ENCODE results near the gene CFAP46. TPM values are rescaled to one million over a fixed set of nuclear protein-coding genes. Genes with fewer than 3 reads are reported as not detected.
A peak's percentile ranks its signal among the peaks of the same experiment; 100 is the strongest.

CFAP46 gene
- total and polyA plus RNA-seq, 12 donors, result 0.15 to 5.5 (median 1.1) TPM; not detected in 3

DNA sequence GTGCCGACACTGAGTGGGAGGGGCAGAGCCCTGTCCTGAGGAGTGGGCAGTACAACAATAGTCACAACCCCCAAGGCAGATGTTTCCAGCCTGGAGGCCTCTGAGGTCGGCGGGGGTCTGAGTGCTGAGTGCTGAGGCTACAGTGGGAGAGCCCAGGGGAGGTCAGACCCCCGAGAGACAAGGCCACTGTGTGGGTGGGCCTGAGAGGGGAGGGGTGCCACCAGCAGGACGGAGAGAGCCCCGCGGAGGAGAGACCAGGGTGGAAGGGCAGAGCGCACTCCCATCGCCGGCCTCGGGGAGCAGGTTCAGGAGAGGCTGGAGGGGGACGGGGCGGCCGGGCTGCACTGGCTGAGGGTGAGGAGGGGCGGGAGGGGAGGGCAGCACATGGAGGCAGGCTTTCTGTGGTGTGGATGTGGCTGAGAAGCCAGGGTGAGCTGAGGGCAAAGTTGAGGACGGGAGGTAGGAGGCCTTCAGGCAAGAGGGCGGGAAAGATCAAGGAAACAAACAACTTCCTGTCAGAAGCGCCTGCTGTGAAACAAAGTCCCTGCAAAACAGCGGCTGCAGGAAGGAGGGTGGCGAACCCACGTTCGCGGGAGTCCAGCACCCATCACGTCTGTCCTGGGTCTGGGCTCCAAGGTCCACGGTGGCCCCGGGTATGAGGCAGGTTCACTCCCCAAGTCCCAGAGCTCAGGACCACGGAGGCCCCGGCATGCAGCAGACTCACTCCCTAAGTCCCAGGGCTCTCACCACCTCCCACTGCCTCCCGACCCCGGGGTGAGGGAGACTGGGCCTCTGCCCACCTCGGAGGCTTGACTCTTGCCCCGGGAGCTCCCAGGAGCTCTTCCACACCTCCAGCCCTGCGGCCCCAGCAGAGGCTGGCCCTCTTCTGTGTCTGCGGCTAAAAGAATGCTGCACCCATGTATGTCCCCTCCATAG lies 79.6 kb downstream of the CFAP46 start:
- Histone ChIP-seq H3K27ac (no peak overlapping the region), H3K4me3 (no peak overlapping the region), H3K36me3 (replicated peaks in 1 of 2) (no peaks in the 10 kb centered on the region), H3K27me3 (peaks cover 8% of the 10 kb centered on the region), H3K9me3 (replicated peaks in 1 of 3) (no peaks in the 10 kb centered on the region), H3K4me1 (replicated peaks in 1 of 2) (no peaks in the 10 kb centered on the region)
- 28 to 36% (median 34%) methylated on average over 26 to 34 of the region's 34 CpGs for WGBS, 4 donors
- peak in 1 of 7 donors; percentile 8 for DNase-seq
- no peak for TF ChIP-seq CTCF (IDR thresholded peaks at IDR 0.05)
- no peak for TF ChIP-seq POLR2A (IDR thresholded peaks at IDR 0.05)
- intact Hi-C loops (cut with DNase I), result no loop called here

DNA sequence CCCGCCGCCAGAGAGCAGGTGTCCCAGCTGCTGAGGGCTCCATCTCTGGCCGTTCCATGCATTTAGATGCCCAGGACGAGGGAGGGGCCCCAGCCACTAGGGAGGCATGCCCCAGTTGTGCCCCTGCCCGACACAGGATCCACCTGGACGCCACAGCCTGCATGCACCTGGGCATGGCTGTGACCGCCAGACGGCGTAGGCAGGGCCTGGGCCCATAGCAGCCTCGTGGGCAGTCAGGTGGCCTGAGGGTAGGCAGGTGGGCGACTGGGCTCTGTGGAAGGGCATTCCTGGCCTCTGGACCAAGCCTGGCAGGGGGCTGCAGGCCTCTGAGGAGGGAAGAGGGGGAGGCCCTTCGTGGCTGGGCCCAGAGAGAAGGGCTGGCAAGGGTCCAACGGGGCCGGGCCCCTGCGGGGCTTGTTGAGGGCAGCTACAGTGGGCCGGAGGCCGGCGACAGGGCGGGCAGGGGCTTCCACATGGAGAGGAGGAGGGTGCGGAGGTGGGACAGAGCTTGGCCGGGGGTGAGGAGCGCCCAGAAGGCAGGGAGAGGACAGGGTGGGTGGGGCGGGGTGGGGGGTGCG lies 80.4 kb downstream of the CFAP46 start:
- Histone ChIP-seq H3K4me3 (no peak overlapping the region), H3K36me3 (replicated peaks in 1 of 2) (no peaks in the 10 kb centered on the region), H3K27me3 (peaks cover 8% of the 10 kb centered on the region), H3K27ac (no peak overlapping the region), H3K9me3 (replicated peaks in 1 of 3) (no peaks in the 10 kb centered on the region), H3K4me1 (replicated peaks in 1 of 2) (no peaks in the 10 kb centered on the region)
- DNase-seq, result peak in 1 of 7 donors; percentile 7
- intact Hi-C loops (cut with DNase I), result no loop called here
- TF ChIP-seq CTCF (IDR thresholded peaks at IDR 0.05) (no peak), POLR2A (IDR thresholded peaks at IDR 0.05) (no peak)
- 61 to 69% (median 65%) methylated on average over 6 to 24 of the region's 24 CpGs for WGBS, 4 donors

DNA sequence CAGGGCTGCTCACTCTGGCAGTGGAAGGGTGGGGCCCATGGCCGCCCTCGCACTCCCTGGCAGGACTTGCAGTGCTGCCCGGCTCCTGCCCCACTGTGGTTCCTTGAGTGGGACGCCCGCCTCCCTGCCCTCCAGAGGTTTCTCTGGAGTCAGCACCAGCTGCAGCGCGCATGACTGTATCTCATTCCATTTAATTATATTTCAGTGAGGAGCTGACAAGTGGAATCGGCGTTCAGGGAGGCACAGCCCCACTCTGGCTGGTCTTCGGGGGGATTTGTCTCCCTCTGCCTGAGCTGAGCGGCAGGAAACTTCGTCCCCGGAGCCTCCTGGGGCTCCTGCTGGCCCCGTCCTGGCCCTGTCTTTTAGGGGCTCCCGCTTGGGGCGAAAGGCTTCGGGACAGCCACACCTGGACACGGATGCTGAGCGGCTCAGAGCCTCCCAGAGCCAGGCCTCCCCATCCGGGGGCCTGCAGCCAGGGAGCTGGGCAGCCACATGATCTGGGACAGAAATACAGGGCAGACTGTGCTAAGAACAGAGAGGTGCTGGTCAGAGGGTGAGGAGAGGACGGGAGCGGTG lies 81.2 kb downstream of the CFAP46 start:
- no peaks in the 10 kb centered on the region for H3K36me3 ChIP-seq (replicated peaks in 1 of 2)
- no peak for TF ChIP-seq POLR2A (IDR thresholded peaks at IDR 0.05)
- TF ChIP-seq CTCF (IDR thresholded peaks at IDR 0.05), result no peak
- H3K9me3 ChIP-seq (replicated peaks in 1 of 3), result no peaks in the 10 kb centered on the region
- DNase-seq, result peak in 1 of 7 donors; percentile 7
- intact Hi-C loops (cut with DNase I), result no loop called here
- no peaks in the 10 kb centered on the region for H3K4me1 ChIP-seq (replicated peaks in 1 of 2)
- no peak overlapping the region for H3K27ac ChIP-seq
- no peak overlapping the region for H3K4me3 ChIP-seq
- WGBS, 4 donors, result 72 to 81% (median 78%) methylated on average over 11 to 22 of the region's 22 CpGs
- H3K27me3 ChIP-seq, result peaks cover 8% of the 10 kb centered on the region

- H3K36me3 ChIP-seq (replicated peaks in 1 of 2), result no peaks in the 10 kb centered on the region
- intact Hi-C loops (cut with DNase I), result no loop called here
- H3K4me3 ChIP-seq, result no peak overlapping the region
- TF ChIP-seq POLR2A (IDR thresholded peaks at IDR 0.05), result no peak
- TF ChIP-seq CTCF (IDR thresholded peaks at IDR 0.05), result no peak
- no peak overlapping the region for H3K27ac ChIP-seq
- no peaks in the 10 kb centered on the region for H3K9me3 ChIP-seq (replicated peaks in 1 of 3)
- peaks cover 8% of the 10 kb centered on the region for H3K27me3 ChIP-seq
- H3K4me1 ChIP-seq (replicated peaks in 1 of 2), result no peaks in the 10 kb centered on the region
- peak in 1 of 7 donors; percentile 11 for DNase-seq
- WGBS, 4 donors, result 88 to 96% (median 89%) methylated on average over 12 to 16 of the region's 16 CpGs
Observed at GRCh38 chr10:132860532-132860931, 81.8 kb downstream of the CFAP46 start.

Data from adrenal gland (tissue), 12 donors.